ENCODE data around the gene CPEB3.
"Not testable (repeated sequence)": the region's sequence is repeated elsewhere in the genome, so short reads cannot be mapped to it uniquely, and the experiment has no call there.

The CPEB3 gene

DNA sequence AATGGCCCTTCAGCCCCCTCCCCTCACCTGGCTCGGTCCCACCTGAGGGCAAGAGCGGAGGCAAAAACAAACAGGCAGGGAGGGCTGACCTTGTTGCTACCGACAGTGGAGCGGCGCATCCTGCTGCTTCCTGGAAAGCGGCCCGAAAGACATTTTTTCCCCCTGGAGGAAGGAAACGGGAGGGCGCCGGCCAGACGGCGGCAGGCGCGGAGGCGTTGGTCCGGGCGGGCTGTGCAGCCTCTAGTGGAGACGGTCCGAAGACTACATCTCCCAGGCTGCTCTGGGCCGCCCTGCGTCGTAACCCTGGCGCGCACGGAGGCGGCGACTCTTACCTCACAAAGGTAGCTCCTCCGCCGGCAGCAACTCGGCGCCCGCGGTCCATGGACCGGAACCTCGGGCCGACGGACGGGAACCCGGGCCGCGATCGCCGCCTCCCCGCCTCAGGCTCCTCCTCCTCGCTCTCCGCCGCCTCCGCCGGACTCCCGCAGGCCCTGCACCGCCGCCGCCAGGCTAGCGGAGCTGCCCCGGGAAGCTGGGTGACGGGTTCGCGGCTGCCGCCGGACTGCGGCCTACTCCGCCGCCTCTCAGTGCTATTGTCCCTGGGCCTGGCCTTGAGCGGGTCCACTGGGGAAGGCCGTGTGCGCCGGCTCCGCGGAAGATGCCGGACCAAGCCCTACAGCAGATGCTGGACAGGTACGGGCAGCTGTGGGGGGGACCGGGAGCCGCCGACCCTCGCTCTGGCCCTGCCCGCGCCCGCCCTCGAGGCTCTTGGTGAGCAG lies at the start of gene CPEB3, which contains the start of gene MARCHF5:
Gene CPEB3 (minus strand): TSS at position 242 of the 779 bp plus-strand sequence. CDS start 50,728 bp downstream, outside the sequence.
Gene MARCHF5 (plus strand): TSS at position 331 of the 779 bp plus-strand sequence. CDS start 328 bp downstream, at position 659.
- DNase-seq, result peak; percentile 96

DNA sequence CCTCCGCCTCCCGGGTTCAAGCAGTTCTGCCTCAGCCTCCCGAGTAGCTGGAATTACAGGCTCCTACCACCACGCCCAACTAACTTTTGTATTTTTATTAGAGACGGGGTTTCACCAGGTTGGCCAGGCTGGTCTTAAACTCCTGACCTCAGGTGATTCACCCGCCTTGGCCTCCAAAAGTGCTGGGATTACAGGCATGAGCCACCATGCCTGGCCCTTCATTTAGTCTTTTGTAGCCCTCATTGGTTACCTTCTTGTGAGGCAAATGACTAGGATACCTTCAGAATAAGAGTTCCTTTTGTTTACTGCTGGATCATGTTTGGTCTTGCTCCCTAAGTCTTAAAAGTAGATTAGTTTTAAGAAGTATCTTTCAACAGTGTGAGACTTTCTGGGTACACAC lies 39.0 kb upstream of the CPEB3 start:
- not testable (repeated sequence) for DNase-seq

DNA sequence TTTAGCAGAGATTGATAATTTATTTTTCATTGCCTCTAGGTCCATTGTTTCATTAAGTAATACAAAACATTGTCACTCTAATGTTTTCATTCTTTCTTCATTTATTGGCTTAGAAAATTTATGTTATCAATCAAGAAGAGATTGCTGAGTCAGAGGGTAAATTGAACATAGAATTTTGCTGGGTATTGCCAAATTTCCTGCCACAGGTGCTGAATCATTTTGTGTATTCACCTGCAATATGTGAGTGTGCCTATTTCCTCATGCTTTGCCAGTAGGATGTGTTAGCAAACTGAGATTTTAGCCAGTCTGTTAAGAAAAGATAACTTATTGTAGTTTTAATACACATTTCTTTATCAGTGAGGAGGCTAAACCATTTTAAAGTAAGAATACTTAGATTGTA lies 38.1 kb upstream of the CPEB3 start:
- no peak for DNase-seq

DNA sequence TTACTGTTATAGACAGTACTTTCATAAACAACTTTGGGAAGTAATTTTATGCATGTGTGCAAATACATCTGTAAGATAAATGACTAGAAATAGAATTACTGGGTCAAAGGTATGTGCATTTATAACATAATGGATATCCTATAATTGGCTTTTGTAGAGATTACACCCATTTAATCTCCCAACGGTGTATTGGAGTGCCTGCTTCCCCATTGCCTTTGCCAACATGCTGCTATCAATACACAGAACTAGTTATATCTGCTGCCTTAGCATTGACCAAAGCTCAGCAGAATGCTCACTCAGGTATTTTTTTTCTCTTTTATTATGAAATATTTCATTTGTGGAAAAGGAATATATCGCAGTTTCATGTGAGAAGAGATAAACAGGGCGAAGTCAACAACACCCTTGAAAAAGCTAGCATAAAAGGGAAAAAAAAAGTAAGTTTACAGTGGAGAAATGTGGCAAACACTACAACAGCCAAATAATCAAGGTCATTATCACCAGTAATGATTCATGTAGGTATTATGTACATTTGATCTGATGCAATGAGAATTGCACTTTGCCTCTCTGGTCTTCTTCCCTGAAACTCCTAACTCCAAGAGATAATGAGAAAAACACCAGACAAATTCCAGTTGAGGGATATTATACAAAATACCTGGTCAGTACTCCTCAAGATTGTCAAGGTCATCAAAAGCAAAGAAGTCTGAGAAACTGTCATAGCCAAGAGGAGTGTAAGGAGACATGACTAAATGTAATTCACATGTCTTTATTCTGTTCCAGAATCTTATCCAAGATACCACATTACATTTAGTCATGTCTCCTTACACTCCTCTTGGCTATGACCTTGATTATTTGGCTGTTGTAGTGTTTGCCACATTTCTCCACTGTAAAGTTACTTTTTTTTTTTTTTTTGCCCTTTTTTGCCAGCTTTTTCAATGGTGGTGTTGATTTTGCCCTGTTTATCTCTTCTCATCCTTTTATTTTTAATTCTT lies 36.9 kb upstream of the CPEB3 start:
- no peak for DNase-seq

DNA sequence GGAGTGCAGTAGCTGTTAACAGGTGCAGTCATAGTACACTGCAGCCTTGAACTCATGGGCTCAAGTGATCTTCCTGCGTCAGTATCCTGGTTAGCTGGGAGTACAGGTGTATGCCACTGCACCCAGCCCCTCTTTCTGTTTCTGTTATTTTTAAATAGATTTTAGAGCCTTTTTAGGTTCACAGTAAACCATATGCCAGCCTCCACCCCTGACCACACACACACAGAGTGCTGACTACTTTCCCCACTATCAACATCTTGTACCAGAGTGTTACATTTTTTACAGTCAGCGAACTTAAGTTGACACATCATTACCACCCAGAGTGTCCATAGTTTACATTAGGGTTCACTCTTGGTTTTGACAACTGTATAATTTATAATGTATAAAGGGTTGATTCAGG lies 32.2 kb upstream of the CPEB3 start:
- no peak for DNase-seq

DNA sequence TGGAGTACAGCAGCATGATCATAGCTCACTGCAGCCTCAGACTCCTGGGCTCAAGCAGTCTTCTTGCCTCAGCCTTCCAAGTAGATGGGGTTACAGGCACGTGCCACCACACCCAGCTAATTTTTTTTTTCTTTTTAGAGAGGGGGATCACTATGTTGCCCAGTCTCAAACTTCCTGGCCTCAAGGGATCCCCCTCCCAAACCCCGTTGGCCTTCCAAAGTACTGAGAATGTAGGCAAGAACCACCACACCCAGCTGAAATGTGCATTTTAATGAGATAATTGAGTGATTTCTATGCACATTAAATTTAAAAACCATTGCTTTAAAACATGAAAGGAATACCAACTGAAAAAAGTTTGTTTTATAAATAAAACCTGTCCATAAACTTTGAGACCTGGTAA lies 25.7 kb upstream of the CPEB3 start:
- DNase-seq, result no peak

DNA sequence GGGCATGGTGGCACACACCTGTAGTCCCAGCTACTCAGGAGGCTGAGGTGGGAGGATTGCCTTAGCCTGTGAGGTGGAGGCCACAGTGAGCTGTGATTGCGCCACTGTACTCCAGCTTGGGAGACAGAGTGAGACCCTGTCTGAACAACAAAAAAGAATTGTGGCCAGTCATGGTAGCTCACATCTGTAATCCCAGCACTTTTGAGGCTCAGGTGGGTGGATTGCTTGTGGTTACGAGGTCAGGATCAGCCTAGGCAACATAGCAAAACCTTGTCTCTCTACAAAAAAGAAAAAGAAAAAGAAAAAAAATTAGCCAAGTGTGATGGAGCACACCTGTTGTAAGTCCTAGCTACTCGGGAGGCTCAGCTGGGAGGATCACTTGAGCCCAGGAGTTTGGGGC lies 22.9 kb upstream of the CPEB3 start:
- no peak for DNase-seq

DNA sequence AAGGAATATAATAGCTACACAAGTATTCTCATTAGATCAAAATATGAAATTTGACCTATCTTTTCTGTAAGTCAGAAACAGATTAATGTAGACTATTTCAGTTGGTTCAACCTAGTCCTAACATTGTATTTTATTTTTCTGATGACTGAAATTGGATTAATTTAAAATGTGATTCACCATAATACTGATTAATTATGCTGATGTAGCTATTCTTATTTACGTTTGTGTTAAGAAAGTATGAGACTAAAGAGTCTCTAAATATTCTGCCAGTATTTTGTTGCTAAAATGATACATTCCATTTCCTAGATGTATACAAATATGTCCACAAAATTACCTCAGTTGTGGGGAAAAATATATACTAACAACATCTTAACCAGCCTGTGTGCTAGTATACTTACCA lies 18.4 kb upstream of the CPEB3 start:
- no peak for DNase-seq

DNA sequence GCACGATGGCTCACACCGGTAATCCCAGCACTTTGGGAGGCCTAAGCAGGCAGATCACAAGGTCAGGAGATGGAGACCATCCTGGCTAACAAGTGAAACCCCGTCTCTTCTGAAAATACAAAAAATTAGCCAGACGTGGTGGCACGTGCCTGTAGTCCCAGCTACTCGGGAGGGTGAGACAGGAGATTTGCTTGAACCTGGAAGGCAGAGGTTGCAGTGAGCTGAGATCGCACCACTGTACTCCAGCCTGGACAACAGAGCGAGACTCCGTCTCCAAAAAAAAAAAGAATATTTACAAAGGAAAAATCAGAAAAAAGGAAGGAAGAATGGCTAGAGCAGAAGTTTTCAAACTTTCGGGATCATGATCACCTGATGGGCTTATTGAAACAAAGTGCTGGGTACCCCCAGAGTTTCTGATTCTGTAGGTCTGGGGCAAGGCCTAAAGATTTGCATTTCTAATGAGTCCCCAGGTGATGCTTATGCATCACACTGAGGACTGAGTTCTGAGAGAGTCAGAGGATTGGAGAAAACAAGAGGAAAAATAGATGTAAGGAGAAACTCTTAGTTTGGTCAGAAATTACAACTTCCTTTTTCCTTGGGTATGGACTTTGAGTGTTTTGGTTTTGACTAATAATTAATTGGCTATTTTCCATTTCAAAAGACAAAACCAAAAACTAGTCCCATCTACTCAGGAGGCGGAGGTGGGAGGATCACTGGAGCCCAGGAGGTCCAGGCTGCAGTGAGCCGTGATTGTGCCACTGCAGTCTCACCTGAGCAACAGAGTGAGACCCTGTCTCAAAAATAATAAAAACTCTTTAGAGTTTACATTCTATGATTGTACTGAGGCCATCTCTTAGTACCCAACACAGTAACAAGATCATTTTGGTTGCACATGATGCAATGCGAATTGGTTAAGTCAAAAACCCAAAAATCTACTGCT lies 14.5 kb upstream of the CPEB3 start:
- no peak for DNase-seq

DNA sequence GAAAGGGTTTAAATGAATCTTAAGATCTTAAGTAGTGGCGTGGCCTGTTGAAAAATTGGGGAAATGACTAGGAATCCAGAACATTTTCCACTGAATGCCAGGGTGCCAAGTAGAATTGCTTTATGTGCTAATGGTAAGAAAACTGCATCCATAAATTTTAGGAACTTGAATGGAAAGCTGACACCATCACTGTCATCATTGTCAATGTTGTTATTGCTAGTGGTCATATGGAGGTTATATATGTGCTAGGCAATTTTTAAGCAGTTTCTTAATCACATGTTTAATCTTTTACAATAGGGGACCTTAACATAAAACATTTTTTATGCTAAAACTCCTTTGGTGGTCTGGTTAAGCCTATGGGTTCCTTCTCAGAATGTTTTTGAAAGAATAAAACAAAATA lies 13.2 kb upstream of the CPEB3 start:
- DNase-seq, result no peak

DNA sequence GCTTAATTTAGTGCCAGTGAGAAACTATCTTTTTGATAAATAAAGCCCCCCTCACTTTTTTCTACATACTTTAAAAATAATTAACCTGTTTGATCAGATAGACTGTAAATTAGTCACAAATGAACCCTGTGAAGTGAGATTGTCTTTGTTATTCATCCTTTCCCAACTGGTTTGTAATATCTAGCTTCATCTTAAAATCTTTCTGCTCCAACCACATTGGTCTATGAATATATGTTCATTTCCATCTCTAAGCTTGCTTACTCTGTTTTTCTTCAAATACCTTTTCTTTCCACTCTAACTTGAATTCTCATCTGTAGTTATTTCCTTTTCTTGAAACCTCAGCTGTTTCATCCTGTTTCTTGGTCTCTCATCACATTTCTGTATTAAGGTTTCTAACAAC lies 12.2 kb upstream of the CPEB3 start:
- no peak for DNase-seq

DNA sequence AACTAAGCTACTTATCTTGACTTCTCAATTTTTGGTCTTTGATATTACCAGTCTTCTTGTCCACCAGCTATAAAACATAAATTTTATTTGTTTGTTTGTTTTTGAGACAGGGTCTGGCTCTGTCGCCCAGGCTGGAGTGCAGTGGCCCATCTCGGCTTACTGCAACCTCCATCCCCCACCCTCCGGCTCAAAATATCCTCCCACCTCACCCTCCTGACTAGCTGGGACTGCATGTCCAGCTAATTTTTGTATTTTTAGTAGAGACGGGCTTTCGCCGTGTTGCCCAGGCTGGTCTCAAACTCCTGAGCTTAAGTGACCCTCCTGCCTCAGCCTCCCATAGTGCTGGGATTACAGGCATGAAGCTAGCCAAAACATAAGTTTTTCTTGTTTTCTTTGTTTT lies 7.6 kb upstream of the CPEB3 start:
- no peak for DNase-seq

DNA sequence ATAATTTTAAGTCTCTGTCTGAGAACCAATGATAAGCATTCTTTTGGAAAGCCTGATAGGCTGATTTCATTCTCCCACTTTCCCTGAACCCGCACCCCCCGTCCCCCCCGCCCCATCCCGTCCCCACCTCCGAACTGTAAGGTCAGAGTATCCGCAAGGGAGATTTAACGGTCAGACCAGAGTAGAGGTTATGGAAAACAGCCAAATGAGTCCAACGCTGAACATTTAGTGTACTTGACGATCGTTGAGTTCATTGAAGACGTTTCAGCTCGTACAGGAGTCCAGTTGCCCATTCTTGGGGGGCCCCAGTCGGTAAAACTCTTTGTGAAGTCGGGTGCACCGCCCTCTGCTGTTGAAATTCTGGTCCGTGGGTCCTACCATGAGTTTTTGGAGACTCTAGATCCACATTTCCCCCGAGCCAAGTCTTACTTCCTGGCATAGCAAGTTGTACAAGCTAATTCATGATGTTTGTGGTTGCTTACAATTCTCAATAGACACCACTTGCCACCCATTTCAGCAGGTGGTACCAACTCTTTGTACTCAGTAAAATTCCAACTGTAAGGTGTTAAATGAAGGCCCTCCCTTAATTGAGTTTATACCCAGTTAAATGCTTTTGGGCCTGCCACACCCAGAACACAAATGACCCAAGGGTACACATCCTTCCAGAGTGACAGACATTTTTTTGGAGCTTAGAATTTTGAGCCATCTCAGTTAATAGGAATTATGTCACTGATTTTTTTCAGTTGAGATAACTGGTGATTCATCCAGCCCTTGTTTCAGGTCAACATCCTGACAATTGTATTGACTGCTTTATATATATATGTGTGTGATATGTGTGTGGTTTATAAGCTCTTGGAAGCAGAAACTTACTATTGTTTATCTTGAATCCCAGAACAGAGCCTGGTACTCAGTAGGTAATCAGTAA lies 1.3 kb upstream of the CPEB3 start:
- peak; percentile 62 for DNase-seq

DNA sequence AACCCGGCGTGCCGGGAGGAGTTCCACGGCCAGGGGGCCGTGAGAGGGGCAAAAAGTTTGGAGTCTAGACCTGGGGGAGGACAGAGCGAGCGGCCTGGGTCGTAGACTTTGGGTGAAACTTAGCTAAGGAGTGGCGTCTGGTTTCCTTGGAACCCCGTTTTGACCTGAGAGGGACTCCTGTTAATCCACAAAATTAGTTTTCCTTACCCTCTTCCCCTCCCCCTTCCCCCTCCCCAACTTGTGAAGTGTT lies 663 bp upstream of the CPEB3 start:
- no peak for DNase-seq

DNA sequence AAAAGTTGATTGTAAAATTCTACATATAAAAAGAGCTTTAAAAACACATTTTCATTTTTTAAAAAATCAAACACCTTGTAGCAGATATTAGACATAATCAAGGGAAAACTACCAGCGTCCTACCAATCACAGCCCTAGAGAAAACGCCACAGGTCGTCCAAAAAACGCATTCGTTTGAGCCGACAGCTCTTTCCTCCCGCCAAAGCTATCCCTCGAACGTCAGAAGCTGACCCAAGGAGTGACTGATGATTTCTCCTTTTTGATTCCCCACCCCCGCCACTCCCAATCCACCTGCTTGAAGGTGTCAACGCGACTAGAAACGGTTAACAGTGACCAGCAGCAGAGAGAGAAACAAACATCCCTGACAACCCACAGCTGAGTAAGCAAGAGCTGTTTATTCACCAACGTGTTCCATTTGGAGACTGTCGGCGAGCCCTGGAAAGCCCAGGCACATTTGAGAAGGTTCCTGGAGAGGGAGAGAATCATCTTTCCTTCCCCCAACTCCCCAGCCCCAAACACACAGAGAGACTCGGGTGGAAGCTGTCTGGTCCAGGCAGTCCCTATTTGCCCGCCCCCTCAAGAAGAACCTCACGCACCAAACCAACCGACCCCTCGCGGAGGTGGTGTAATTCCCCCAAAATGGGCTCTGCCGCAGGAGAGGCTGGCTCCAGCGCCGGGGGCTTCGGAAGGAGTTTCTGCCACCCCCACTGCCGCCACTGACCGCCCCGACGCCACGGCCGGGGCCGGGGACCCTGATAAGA lies 622 bp downstream of the CPEB3 start:
- no peak for DNase-seq

DNA sequence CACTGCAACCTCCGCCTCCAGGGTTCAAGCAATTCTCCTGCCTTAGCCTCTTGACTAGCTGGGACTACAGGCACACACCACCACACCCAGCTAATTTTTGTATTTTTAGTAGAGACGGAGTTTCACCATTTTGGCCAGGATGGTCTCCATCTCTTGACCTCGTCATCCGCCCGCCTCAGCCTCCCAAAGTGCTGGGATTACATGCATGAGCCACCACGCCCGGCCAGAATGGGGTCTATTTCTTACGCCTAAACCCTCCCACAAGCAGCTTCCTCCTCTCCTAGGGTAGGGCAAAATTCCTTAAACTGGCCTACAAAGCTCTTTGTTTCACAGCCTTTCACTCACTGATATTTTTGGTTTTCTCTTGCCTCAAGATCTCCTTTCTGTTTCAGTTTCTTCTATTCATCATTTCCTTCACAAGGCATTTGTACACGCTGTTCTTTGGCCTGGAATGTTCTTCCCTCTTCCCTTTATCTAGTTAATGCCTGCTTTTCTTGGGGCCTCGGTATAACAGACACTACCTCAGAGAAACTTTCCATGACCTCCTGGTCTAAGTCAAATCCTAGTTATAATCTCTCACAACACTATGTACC lies 6.7 kb downstream of the CPEB3 start:
- DNase-seq, result no peak

DNA sequence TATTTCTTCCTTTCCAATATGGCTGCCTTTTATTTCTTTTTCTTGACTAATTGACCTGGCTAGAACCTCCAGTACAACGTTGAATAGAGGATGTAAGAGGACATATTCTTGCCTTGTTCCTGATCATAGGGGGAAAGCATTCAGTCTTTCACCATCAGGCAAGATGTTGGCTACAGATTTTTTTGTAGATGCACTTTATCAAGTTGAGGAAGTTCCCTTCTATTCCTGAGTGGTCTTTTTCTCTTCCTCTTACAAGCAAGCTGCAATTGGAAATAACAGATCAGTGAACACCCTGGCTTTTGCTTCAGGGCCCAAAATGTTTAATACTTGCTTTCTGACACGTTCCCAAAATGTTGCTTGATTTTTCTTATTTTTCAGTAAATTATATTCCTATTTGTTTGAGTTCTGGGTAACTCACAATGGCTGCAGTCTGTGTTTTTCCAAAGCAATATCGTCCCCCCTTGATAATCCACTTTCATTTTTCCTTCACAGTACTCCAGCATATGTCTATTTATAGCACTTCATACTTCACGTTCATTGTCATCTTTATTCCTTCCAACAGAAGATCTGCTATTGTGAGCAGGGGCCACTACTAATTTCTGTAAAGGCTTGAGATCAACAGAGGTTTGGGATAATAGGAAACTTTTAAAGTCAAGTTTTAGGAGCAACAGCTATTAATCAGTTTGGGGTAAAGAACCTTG lies 11.7 kb downstream of the CPEB3 start:
- no peak for DNase-seq

DNA sequence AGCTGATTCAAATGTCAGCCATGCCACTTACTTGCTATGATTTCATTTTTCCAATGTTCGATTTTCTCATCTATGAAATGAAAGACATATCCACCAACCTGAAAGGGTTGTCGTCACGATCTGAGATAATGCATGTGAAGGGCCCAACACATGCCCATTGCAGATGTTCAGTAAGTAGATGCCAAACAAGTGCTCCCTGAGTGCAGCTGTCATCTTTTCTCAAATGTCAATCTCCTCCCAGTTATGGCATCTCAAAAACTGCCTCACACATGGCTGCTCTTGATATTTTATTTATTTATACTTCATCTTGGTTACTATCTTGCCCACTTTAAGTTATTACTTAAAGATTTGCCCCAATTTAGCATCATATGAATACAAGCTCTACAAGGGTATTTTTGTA lies 16.8 kb downstream of the CPEB3 start:
- no peak for DNase-seq

DNA sequence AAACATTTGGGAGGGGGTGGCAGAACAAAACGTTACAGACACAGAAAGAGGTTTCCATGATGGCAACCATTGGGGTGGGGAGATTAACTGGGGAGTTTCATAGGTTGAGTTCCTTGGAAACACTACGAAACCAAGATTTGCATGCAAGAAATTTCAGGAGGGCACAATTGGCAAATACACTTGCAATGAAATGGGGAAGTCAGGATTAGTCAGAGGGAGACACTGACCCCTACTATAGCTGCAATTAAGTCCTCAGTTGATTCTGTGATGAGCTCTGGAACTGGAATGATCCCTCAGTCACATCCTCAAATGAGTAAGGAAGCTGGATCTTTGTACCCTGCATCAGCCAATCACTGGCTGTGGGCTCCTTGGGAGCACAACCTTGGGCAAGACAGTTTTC lies 22.1 kb downstream of the CPEB3 start:
- DNase-seq, result no peak

DNA sequence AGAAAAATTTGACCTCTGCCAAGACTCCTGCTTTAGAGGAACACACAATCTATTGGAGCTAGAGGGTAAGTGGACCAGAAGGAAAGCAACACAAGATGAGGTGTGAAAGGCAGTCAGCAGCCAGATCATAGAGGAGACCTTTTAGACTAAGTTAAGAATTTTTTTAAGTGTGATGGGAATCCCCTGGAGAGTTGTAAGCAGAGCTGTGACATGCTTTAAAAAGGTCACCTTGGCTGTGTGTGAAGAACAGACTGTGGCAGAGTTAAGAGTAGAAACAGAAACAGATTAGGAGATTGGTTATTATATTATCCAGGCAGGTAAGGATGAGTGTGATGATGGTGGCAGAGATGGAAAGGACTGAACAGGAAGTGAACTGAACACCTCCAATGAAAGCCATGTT lies 23.5 kb downstream of the CPEB3 start:
- no peak for DNase-seq

Data from right forelimb (tissue), 1 donor.